SK-N-SH treated with all-trans-retinoic acid at 6 μM for 48 hours (cell line): Measurements from ENCODE around the gene PIK3R6.

Experiments used
- CREB5 ChIP-seq: fragments of 250-450 bp; sonication (Bioruptor Pico); IDR thresholded peaks from 2 replicates; pipeline ENCODE4 v1.5.1; 2020; ENCODE audit warnings: low read depth, mild to moderate bottlenecking, moderate library complexity
- CSDC2 ChIP-seq: fragments of 250-450 bp; sonication (Bioruptor Pico); IDR thresholded peaks from 2 replicates; pipeline ENCODE4 v1.5.0; 2020; ENCODE audit warnings: mild to moderate bottlenecking, moderate library complexity
- OSR1 ChIP-seq: fragments of 250-450 bp; sonication (Bioruptor Pico); IDR thresholded peaks from 2 replicates; pipeline ENCODE4 v1.8.0; 2022; ENCODE audit warnings: moderate library complexity, mild to moderate bottlenecking, inconsistent platforms
- TSHZ2 ChIP-seq: fragments of 250-450 bp; sonication (Bioruptor Pico); IDR thresholded peaks from 2 replicates; pipeline ENCODE4 v1.5.0; 2020; ENCODE audit warnings: mild to moderate bottlenecking, moderate library complexity
- ZFP3 ChIP-seq: fragments of 250-450 bp; sonication (Bioruptor Pico); IDR thresholded peaks from 2 replicates; pipeline ENCODE4 v1.5.0; 2020; ENCODE audit warnings: mild to moderate bottlenecking, moderate library complexity
- ZNF565 ChIP-seq: fragments of 450-650 bp; formaldehyde crosslinking; conservative IDR thresholded peaks from 2 replicates; pipeline ENCODE4 v1.5.0; 2020; ENCODE audit warnings: low read depth, mild to moderate bottlenecking, moderate library complexity
- ZNF70 ChIP-seq: fragments of 450-650 bp; formaldehyde crosslinking; IDR thresholded peaks from 2 replicates; pipeline ENCODE4 v1.5.0; 2020; ENCODE audit warnings: mild to moderate bottlenecking, moderate library complexity
- ZNF8 ChIP-seq: fragments of 450-650 bp; formaldehyde crosslinking; IDR thresholded peaks from 2 replicates; pipeline ENCODE4 v1.5.0; 2020; ENCODE audit warnings: mild to moderate bottlenecking, moderate library complexity

- no peak for TF ChIP-seq CSDC2 (CRISPR knock-in tag)
- TF ChIP-seq TSHZ2: no peak
- no peak for TF ChIP-seq ZNF565 (CRISPR knock-in tag)
- no peak for TF ChIP-seq OSR1
- TF ChIP-seq ZNF70 (CRISPR knock-in tag): no peak
- TF ChIP-seq ZNF8 (CRISPR knock-in tag): no peak
- no peak for TF ChIP-seq ZFP3
- no peak for TF ChIP-seq CREB5 (CRISPR knock-in tag)
Measured at GRCh38 chr17:8832711-8833352, 34.6 kb downstream of the PIK3R6 start.
